ENCODE data around the gene KCNMA1. TPM values are rescaled to one million over a fixed set of nuclear protein-coding genes. Genes with fewer than 3 reads are reported as not detected.

Gene KCNMA1
- total and polyA plus RNA-seq, 2 donors (not counting 1 experiment from before 2014, with no cell fraction given), result 0.82 to 3.1 TPM

DNA sequence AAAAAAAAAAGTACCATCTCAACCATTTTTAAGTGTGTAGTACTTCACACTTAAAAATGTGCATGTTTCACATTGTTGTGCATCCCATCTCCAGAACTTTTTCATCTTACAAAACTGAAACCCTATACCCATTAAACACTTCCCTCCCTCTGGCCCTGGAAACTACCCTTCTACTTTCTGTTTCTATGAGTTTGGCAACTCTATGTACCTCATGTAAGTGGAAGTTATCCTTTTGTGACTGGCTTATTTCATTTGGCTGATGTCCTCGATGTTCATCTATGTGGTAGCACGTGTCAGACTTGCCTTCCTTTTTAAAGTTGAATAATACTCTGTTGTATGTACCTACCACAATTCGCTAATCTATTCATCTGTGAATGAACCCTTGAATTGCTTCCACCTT, 12.2 kb downstream of the KCNMA1 start:
- Mint-ChIP-seq H3K4me3 (peak overlapping the region; percentile 8), H3K27me3 (no peaks in the 10 kb centered on the region), H3K4me1 (peaks cover 35% of the 10 kb centered on the region), H3K27ac (no peak overlapping the region), H3K9me3 (ENCODE audit: insufficient read depth) (no peaks in the 10 kb centered on the region)
- TF ChIP-seq, protein P1, sequence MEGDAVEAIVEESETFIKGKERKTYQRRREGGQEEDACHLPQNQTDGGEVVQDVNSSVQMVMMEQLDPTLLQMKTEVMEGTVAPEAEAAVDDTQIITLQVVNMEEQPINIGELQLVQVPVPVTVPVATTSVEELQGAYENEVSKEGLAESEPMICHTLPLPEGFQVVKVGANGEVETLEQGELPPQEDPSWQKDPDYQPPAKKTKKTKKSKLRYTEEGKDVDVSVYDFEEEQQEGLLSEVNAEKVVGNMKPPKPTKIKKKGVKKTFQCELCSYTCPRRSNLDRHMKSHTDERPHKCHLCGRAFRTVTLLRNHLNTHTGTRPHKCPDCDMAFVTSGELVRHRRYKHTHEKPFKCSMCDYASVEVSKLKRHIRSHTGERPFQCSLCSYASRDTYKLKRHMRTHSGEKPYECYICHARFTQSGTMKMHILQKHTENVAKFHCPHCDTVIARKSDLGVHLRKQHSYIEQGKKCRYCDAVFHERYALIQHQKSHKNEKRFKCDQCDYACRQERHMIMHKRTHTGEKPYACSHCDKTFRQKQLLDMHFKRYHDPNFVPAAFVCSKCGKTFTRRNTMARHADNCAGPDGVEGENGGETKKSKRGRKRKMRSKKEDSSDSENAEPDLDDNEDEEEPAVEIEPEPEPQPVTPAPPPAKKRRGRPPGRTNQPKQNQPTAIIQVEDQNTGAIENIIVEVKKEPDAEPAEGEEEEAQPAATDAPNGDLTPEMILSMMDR (IDR thresholded peaks at IDR 0.05), result no peak
- no peak for TF ChIP-seq EZH2 (IDR thresholded peaks at IDR 0.05; ENCODE audit: borderline replicate concordance, insufficient read depth, low read depth, low read length, poor library complexity, severe bottlenecking)
- ATAC-seq (ENCODE audit: low read depth) (no peak), DNase-seq (peak; percentile 42)
- Histone ChIP-seq H3K36me3 (replicated peaks in 1 of 2; ENCODE audit: control extremely low read depth in 1 of 2, control insufficient read depth in 1 of 2, extremely low read depth in 1 of 2, insufficient read depth in 2 of 2, low read length in 1 of 2) (no peaks in the 10 kb centered on the region), H3K9ac (ENCODE audit: low read length) (no peak overlapping the region), H3K4me2 (replicated peaks; ENCODE audit: low read depth, low read length, poor library complexity, severe bottlenecking) (no peak overlapping the region), H3K4me3 (ENCODE audit: control extremely low read depth in 1 of 5, extremely low read depth in 1 of 5, insufficient read depth in 1 of 5, low read depth in 2 of 5, low read length in 4 of 5) (no peak overlapping the region), H4K20me1 (ENCODE audit: control insufficient read depth, insufficient read depth, low read length, poor library complexity, severe bottlenecking) (no peaks in the 10 kb centered on the region), H3K79me2 (ENCODE audit: control insufficient read depth, insufficient read depth, low read length) (no peaks in the 10 kb centered on the region), H3K4me1 (ENCODE audit: control insufficient read depth in 2 of 2, insufficient read depth in 2 of 2, low read length in 2 of 2) (peaks cover 19 to 22% of the 10 kb centered on the region in 2 donors), H3K27ac (ENCODE audit: low read length in 2 of 2) (no peak overlapping the region), H3K9me3 (ENCODE audit: control extremely low read depth in 1 of 3, control insufficient read depth in 2 of 3, insufficient read depth in 1 of 3, low read length in 2 of 3) (no peaks in the 10 kb centered on the region), H3K27me3 (replicated peaks in 1 of 4; ENCODE audit: control extremely low read depth in 1 of 4, control insufficient read depth in 3 of 4, insufficient read depth in 4 of 4, low read length in 3 of 4) (no peaks in the 10 kb centered on the region), H2AFZ (ENCODE audit: insufficient read depth, low read depth, low read length, poor library complexity, severe bottlenecking) (no peak overlapping the region)
- POLR2A ChIA-PET, result no interaction called here
- intact Hi-C loops (cut with micrococcal nuclease), result no loop called here
- WGBS (ENCODE audit: insufficient coverage), result no CpG with 5 or more reads among the region's 3 CpGs
- CTCF ChIA-PET, result no interaction called here

DNA sequence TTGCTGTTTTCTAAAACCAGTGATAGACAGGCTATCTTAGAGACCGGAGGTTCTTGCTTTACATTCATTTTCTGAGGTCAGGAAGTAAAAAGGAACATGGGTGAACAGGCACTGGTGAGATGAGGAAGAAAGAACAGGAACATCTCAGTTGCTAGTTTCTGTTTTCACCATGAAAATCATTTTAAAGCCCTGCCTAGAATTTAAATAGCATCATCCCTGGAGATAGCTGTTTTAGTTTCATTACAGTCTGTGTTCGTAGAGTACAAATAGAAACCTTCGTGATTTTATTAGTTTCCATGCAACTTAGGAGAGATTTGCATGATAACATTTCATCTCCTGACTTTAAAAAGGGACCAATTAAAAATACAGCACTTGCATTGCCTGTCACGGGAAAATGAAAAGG, 14.7 kb downstream of the KCNMA1 start:
- POLR2A ChIA-PET, result no interaction called here

More for the DNA sequence above, 14.7 kb downstream of the KCNMA1 start:
- no peaks in the 10 kb centered on the region for H3K27me3 Mint-ChIP-seq
- H3K27me3 ChIP-seq (replicated peaks in 1 of 4; ENCODE audit: control extremely low read depth in 1 of 4, control insufficient read depth in 3 of 4, insufficient read depth in 4 of 4, low read length in 3 of 4), result no peaks in the 10 kb centered on the region
- TF ChIP-seq, protein P1 (IDR thresholded peaks at IDR 0.05), result no peak
- no peak for TF ChIP-seq EZH2 (IDR thresholded peaks at IDR 0.05; ENCODE audit: borderline replicate concordance, insufficient read depth, low read depth, low read length, poor library complexity, severe bottlenecking)
- H2AFZ ChIP-seq (ENCODE audit: insufficient read depth, low read depth, low read length, poor library complexity, severe bottlenecking), result peak overlapping the region; percentile 45
- intact Hi-C loops (cut with micrococcal nuclease), result no loop called here
- H3K4me3 Mint-ChIP-seq, result peak overlapping the region; percentile 86
- peak overlapping the region; percentile 39 to 70 for H3K27ac ChIP-seq (ENCODE audit: low read length in 2 of 2)
- peak overlapping the region; percentile 89 for H3K27ac Mint-ChIP-seq
- H3K9me3 ChIP-seq (ENCODE audit: control extremely low read depth in 1 of 3, control insufficient read depth in 2 of 3, insufficient read depth in 1 of 3, low read length in 2 of 3), result no peaks in the 10 kb centered on the region
- H4K20me1 ChIP-seq (ENCODE audit: control insufficient read depth, insufficient read depth, low read length, poor library complexity, severe bottlenecking), result no peaks in the 10 kb centered on the region
- peak overlapping the region; percentile 72 for H3K4me2 ChIP-seq (replicated peaks; ENCODE audit: low read depth, low read length, poor library complexity, severe bottlenecking)
- H3K36me3 ChIP-seq (replicated peaks in 1 of 2; ENCODE audit: control extremely low read depth in 1 of 2, control insufficient read depth in 1 of 2, extremely low read depth in 1 of 2, insufficient read depth in 2 of 2, low read length in 1 of 2), result no peaks in the 10 kb centered on the region
- peak; percentile 66 for ATAC-seq (ENCODE audit: low read depth)
- 0% methylated on average over 1 of the region's 4 CpGs for WGBS (ENCODE audit: insufficient coverage)
- H3K4me1 Mint-ChIP-seq, result peaks cover 35% of the 10 kb centered on the region
- H3K79me2 ChIP-seq (ENCODE audit: control insufficient read depth, insufficient read depth, low read length), result no peaks in the 10 kb centered on the region
- peaks cover under 1% of the 10 kb centered on the region for H3K9me3 Mint-ChIP-seq (ENCODE audit: insufficient read depth)
- peaks cover 19 to 22% of the 10 kb centered on the region in 2 donors for H3K4me1 ChIP-seq (ENCODE audit: control insufficient read depth in 2 of 2, insufficient read depth in 2 of 2, low read length in 2 of 2)
- CTCF ChIA-PET, result interaction anchor here (1.0 kb wide), 1 partner anchor 18 kb away, joined by 3 read pairs; no protein-coding TSS in a partner anchor
- DNase-seq, result peak; percentile 69
- H3K4me3 ChIP-seq (ENCODE audit: control extremely low read depth in 1 of 5, extremely low read depth in 1 of 5, insufficient read depth in 1 of 5, low read depth in 2 of 5, low read length in 4 of 5), result peak overlapping the region in 3 of 5 experiments; percentile 25 to 53 (median 38)
- peak overlapping the region; percentile 59 for H3K9ac ChIP-seq (ENCODE audit: low read length)

All from B cell (primary cell).